NOMO-1 treated with dmso at 0.1 percent for 144 hours (cell line): Measurements from ENCODE around the gene NTN4.
"Not testable (repeated sequence)": the region's sequence is repeated elsewhere in the genome, so short reads cannot be mapped to it uniquely, and the experiment has no call there.

Experiments used
- DNase-seq: peaks from one replicate; lab custom pipeline; 2025; ENCODE audit not compliant: unreplicated experiment; lab: John Stamatoyannopoulos, UW

The NTN4 gene

GRCh38 chr12:95790033-95790916, at the start of gene NTN4:
Gene NTN4 (minus strand): TSS chr12:95790764. CDS start chr12:95790309, 455 bp downstream.
- no peak for DNase-seq

- no peak for DNase-seq
Observed at GRCh38 chr12:95838125-95838524, 47.6 kb upstream of the NTN4 start.

DNA sequence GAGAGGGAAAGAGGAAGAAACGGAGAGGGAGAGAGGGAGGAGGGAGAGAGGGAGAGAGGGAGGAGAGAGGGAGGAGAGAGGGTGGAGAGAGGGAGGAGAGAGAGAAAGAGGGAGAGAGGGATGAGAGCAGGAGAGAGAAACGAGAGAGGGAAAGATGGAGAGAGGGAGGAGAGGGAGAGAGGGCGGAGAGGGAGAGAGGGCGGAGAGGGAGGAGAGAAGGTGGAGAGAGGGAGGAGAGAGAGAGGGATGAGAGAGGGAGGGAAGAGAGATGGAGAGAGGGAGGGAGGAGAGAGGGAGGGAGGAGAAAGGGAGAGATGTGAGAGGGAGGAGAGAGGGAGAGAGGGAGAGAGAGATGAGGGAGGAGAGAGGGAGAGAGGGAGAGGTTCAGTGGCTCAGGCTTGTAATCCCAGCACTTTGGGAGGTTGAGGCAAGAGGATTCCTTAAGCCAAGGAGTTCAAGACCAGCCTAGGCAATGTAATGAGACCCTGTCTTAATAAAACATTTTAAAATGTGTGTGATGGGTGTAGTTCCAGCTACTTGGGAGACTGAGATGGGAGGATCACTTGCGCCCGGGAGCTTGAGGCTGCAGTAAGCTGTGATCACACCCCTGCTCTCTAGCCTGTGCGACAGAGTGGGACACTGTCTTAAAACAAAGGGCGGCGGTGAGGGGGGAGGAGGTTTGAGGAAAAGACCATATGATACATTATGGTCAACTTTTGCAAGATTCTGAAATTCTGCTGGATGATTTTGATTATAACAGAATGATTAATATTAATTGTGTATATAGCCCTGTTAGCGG, 46.9 kb upstream of the NTN4 start:
- DNase-seq, result no peak

GRCh38 chr12:95836630-95837239, 46.2 kb upstream of the NTN4 start:
- no peak for DNase-seq

DNA sequence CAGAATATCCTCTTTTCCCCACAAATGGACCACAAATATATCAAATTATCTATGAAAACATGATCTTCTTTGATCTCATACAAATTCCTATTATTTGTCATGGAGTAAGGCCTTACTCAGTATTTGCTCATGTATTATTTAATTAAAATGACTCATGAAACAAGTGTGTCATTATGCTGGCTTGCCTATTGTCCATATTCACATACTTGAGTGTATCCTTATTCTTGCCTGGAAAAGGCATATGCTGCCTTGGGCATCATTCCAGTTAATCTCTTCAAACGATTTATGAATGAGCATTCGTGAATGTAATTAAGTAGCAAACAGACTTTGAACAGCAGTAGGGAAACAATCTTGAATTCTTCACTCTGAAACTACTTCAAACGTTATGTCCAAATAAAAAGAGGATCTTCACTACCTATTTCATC, 45.6 kb upstream of the NTN4 start:
- DNase-seq, result no peak

DNA sequence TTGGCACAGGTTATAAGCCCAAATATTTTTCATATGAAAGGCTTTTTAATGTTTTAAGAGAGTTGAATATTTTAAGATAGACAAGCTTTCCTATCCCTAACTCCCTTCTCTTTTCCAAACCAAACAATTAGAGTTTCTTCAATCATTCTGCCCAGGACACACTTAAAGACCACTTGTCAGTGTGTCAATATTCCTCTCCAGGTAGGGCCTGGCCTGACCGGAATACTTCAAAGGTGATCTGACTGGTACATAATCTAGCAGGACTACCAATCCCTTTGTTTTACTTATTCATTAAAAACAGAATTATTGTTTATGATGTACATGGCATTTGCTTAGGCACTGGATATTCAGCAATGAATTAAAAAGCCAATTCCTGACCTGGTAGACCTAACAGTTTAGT, 44.0 kb upstream of the NTN4 start:
- no peak for DNase-seq

DNA sequence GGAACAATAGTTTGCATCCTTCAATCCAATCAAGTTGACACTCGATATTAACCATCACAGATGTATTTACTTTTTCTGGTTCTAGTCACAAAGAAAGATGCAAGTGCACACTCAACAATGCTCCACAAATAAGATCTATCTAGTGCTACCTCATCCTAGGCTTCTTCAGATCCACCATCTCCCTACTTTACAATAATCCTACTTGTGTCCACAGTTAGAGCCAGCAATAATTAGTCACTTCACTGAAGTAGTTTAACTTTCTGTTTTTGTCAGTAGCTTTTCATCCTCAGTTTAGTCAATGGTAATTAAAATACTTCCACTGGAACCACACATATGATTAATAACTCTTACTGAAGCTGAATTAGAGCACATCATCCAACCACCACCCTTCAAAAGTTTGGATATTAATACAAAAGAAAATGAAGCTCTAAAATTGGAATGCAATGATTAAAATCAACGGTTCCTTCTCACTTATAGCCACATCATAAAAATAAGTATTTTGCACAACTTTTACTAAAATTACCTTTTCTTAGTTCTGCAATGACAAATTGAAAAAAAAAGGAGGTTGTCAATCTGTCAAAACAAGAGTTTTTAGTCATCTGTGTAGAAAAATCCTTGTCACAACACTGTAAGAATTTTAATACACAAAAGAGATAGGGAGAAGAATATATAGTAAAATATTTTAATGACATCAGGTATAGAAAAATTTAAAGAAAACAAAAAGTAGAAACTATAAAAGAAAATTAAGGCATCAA, 39.9 kb upstream of the NTN4 start:
- no peak for DNase-seq

DNA sequence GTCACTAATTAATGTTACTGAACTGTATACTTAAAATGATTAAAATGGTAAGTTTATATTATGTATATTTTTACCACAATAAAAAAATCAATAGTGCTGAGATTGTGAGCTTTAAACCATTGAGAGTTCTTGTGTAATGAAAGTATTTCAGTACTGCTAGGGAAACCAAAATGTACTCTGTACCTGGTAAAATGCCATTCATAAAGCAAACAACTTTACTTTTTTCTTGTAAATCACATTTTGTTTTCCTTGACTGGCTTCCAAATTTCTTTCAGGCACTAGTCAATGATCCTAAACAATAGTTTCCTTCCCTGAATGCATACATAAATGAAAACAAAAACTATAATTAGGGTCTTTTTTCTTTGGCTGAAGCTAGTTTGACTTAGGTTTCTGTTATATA, 38.8 kb upstream of the NTN4 start:
- no peak for DNase-seq

DNA sequence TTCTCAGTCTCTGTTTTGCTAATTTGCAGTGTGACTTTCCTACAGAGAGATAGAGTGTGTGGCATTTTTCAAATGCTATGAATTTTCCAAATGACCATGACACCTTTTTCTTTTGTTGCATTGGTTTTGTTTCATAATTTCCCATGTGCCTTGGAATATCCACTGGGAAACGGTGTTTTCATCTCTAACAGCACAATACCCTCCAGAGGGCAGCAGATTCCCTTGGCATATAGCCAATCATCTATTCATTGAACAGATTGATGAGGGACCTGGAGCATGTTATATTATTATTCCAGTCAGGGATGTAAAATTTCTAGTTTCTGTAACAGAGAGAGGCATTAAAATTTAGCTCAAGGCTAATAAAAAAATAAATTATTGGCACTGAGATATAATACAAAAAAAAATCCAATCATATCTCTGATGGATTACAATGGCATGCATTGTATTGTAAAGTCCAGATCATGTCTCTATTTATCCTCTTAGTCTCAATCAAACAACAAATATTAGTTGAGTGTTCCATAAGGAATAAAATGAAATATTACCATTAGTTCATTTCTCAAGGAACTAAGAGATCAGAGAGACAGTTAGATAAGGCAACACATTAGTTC, 29.6 kb upstream of the NTN4 start:
- DNase-seq, result no peak

DNA sequence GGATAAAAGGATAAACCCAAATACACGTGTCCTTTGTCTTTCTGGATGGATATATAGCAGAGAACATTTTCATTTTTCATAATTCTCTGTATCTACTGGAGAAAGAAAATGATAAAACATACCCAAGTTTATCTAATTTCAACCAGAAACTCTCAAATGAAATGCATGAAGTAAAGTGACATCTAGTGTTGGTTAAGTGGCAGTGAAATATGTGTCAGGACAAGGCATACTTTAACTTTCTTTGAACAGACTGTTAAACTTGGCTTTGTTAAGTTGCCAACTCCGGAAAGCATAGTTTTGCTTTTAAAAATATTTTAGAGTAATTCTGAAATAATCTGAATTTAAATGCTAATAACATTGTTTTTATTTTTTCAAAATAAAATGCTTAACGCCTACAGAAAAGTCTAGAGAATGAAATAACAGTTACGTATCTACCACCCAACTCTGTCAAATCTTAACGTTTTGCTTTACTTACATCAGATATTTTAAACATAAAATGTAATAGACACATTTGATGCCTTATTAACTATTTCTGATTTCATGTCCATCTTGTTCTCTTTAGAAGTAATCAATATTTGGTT, 25.2 kb upstream of the NTN4 start:
- peak; percentile 11 for DNase-seq

- not testable (repeated sequence) for DNase-seq
Observed at GRCh38 chr12:95812155-95812554, 21.6 kb upstream of the NTN4 start.

GRCh38 chr12:95810411-95810810, 19.8 kb upstream of the NTN4 start:
- DNase-seq, result no peak

GRCh38 chr12:95809000-95809680, 18.6 kb upstream of the NTN4 start:
- DNase-seq, result no peak

DNA sequence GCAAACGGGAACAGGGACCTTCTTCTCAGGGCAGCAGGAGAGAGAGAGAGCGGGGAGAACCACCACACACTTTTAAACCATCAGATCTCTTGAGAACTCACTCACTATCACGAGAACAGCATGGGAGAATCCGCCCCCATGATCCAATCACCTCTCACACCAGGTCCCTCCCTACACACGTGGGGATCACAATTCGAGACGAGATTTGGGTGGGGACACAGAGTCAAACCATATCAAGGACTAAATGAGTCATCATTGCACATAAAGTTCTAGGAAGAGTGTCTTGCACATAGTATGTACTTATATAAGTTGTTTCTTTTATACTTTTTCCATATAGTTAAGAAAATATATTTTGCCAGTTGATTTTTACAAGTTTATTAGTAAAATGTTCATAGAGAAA, 17.6 kb upstream of the NTN4 start:
- DNase-seq, result no peak

- DNase-seq, result no peak
Observed at GRCh38 chr12:95805864-95806671, 15.5 kb upstream of the NTN4 start.

GRCh38 chr12:95804291-95804690, 13.7 kb upstream of the NTN4 start:
- DNase-seq, result no peak

DNA sequence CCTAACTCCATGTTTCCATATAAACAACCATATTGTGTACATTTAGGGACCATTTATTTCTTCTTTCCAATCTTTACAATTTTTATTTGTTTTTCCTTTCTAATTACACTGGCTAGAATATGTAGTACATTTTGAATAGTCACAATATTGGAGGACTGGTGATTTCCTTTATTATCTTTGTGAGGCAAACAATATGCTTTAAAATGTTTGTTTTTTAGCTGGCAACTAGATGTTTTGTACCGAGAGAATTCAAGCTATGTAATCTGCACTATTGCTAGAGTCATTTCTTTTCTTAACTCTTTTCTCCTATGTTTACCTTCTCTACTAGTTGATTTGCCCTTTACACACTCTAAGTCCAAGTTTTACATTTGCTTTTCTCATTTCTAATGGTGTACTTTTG, 13.3 kb upstream of the NTN4 start:
- DNase-seq, result no peak

DNA sequence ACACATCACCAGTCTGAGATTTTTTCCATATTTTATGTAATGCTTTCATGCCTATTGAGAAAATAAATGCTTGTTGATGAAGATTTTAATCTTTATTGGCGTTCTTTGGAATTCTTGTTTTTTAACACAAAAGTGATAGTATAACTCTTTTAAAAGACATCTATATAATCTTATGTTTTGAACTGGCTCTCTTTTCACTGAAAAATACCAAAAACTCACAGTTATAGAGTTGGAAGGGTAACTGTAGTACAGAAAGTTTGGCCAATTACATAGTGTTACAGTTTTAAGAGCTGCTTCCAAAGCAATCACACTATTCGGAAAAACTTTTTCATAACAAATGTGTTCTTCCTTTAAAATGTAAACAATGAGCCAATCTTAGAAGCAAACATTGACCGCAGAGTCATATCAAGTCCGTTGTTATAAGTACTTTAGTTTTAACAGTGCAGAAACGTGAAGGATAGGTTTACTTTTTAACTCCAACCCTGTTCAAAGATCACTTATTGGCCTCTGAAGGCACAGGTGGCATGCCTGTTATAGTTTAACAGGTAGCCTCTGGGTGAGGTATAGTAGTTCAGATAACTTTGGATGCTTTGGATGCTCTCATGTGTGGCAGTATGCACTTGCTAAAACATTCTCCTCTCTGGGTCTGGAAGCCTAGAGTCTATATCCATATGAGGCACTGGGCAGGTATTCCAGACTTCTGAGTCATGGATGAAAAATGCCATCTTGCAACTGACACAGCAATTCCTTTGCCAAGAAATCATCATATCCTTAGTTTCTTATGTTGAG, 12.1 kb upstream of the NTN4 start:
- no peak for DNase-seq
